DMS79 treated with DMSO at 0.1 percent for 48 hours (cell line): ENCODE results near the gene WFDC2.

Experiments used
- DNase-seq: peaks from one replicate; lab custom pipeline; 2025; lab: John Stamatoyannopoulos, UW

WFDC2 gene

GRCh38 chr20:45469336-45470261, at the start of gene WFDC2:
TSS of gene WFDC2 (plus strand) at chr20:45469753. CDS start at chr20:45469782, 29 bp downstream.
- peak; percentile 23 for DNase-seq

- no peak for DNase-seq
These were observed 49.4 kb upstream of the WFDC2 start for GRCh38 chr20:45420125-45420524.

DNA sequence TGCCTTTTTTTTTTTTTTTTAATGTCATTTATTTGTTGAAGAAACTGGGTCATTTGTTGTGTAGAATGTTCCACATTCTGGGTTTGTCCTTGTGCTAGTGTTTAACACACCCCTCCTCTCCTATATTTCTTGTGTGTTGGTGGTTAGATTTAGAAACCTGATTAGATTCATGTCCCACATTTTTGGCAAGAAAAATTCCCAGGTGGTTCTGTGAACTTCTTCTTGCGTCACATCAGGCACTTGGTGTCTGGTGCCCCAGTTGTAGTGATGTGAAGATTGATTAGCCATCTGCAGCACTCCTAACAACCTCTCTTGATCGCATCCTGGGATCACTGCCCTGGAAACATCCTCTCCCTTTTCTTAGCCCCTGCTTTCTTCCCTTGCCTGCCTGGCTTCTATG, 45.9 kb upstream of the WFDC2 start:
- DNase-seq: no peak

DNA sequence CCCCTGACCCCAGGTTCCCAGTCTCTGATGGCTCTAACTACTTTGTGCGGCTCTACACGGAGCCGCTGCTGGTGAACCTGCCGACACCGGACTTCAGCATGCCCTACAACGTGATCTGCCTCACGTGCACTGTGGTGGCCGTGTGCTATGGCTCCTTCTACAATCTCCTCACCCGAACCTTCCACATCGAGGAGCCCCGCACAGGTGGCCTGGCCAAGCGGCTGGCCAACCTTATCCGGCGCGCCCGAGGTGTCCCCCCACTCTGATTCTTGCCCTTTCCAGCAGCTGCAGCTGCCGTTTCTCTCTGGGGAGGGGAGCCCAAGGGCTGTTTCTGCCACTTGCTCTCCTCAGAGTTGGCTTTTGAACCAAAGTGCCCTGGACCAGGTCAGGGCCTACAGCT, 44.0 kb upstream of the WFDC2 start:
- DNase-seq: no peak

GRCh38 chr20:45426320-45427016, 43.1 kb upstream of the WFDC2 start:
- no peak for DNase-seq

- no peak for DNase-seq
These were observed 42.1 kb upstream of the WFDC2 start for GRCh38 chr20:45427236-45428149.

- no peak for DNase-seq
These were observed 39.9 kb upstream of the WFDC2 start for GRCh38 chr20:45429618-45430017.

DNA sequence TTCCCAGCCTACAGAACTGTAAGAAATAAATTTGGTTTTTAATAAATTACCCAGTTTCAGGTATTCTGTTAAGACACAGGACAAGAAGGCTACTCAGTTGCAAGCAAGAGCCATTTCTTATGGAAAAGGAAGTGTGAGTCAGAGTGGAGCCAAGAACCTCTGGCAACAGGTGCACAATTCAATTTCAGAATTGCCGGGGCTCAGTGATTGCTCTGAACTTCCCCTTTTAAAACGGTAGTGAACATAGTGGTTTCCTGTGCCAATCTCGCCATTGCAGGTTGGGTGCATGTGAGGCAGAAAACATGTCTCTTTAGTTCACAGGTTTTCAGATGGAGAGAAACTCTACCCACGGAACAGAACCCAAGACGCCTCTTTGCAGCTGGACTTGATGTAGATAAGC, 37.3 kb upstream of the WFDC2 start:
- DNase-seq: no peak

DNA sequence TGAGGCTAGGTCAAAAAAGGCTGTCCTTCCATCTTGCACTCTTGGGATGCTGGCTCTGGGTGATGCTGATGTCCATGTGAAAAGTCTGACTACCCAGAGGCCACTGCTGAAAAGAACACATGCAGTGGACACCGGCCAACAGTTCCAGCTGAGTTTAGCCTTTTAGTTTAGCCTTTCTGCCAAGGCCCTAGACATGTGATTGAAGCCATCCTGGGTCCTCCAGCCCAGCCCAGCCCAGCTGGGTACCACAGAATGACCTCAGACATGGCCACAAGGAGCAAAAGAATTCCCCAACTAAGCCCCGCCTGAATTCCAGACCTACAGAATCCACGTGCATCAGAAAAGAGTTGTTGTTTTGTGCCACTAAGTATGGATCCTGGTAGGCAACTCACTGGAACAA, 36.2 kb upstream of the WFDC2 start:
- no peak for DNase-seq

DNA sequence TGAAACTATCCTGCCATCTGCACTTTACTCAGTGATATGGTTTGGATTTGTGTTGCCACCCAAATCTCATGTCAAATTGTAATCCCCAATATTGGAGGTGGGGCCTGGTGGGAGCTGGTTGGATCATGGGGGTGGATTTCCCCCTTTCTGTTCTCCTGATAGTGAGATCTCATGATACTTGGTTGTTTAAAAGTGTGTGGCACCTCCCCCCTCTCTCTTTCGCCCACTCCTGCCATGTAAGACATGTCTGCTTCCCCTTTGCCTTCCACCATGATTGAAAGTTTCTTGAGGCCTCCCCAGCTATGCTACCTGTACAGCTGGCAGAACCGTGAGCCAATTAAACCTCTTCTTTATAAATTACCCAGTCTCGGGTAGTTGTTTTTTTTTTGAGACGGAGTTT, 35.6 kb upstream of the WFDC2 start:
- DNase-seq: no peak

DNA sequence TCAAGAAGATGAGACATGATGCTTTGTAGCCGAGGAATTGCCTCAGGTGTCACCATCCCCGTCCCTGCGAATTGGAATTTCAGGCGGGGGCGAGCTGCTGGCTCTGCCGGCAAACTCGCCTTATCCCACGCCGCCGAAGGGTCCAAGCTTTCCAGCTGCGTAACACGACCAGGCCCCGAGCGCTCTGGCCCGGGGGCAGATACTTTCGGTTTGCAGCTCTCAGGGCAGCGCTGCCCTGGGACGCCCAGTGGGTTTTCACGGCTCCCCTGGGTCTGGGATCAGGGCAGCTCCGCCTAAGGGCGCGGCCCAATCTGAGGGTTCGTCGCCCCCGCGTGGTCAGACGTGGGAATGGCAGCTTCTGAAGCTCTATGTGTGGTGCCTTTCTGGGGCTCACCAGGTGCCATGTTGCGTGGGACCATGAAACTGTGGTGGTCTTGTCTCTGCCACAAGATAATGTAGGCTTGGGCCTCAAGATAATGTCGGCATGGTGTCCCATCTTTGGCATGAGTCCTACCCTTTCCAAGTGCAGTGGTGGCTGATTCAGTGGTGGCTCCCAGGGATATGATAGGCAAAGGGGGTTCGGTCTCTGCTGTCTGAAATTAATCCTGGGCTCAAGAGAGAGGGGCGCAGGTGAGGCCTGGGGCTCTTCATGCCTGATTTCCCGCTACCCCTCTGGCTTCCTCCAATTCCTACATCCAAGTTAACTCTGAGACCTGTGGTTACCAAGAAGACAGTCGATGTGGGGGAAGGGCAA, 32.6 kb upstream of the WFDC2 start:
- peak; percentile 57 for DNase-seq

- no peak for DNase-seq
These were observed 29.1 kb upstream of the WFDC2 start for GRCh38 chr20:45440424-45440823.

- DNase-seq: no peak
These were observed 28.5 kb upstream of the WFDC2 start for GRCh38 chr20:45440891-45441685.

- no peak for DNase-seq
These were observed 27.8 kb upstream of the WFDC2 start for GRCh38 chr20:45441746-45442145.

DNA sequence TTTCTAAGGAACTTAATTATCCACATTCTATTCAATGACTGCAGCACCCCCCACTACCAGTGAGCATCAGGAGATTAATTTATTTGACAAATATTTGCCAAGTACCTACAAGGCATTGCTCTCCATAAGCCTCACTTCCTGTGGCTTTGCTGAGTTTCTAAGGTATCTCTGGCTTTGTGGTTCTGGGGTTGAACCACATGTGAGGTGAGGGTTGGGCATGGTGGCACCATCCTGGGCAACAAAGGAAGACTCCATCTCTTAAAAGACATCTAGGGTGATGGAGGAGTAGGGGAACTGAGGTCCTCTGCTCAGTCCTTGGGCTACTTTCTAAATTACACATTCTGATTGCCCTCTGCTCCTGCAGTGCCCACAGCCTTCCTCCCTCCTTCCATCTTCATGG, 25.5 kb upstream of the WFDC2 start:
- DNase-seq: no peak

GRCh38 chr20:45445805-45446562, 23.6 kb upstream of the WFDC2 start:
- no peak for DNase-seq

DNA sequence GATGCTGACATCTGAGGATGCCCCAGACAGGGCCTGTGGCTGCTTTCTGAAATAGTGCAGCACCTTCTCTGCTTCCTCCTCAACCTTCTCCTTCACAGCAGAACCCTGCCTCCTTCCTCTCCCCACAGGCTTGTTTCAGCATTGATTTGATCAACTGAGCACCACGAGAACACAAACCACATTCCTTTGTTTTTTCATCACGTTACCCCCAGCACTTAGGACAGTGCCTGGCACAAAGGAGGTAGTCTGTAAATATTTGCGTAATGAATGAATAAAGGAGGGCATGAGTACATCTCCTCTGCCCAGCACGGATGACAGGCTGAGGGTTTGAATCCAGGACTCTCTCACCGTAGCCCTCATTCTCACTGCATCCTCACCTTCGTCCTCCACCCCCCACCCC, 21.3 kb upstream of the WFDC2 start:
- DNase-seq: no peak

DNA sequence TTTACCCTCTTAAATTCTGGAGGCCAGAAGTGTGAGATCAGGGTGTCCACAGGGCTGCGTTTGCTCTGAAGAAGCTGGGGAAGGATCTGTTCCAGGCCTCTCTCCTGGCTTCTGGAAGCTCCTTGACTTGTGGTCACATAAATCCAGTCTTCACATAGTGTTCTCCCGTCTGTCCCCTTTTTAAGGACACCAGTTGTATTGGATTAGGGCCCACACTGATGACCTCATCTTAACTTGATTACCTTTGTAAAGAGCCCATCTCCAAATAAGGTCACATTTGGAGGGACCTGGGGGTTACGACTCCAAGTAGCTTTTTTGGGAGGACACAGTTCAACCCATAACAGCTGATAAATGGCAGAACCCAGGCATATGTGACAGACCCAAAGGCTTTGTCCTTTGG, 20.0 kb upstream of the WFDC2 start:
- no peak for DNase-seq

DNA sequence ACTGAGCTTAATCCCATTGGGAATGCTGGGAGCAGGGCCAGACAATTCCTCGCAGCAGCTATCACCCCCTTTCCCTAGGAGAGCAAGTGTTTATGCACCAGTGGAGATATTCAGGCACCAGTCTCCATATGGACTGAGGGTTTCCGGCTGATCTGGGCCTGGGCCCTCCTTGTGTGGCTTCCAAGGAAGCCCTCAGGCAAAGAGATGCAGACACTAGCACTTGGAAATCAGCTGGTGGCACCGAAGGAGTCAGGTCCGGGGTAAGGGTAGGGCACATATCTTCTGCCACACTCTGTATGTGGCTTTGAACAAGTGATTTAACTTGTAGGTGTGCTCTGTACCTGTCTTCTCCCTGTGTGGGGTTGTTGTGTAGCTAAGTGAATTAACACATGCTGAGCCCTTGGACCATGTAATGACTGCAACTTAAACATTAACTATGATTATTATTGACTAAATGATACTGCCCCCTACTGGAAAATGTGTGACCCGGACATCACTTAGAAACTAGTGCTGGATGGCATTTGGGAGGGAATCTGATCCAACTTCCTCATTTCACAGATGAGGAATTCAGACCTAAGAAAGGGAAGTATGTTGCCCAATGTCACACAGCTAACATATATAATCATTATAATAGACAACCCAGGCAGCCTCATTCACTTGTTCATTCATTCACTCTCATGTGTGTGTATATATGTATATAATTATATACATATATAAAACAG, 19.3 kb upstream of the WFDC2 start:
- DNase-seq: peak; percentile 1
